ENCODE measurements around the gene DOCK1.
A peak's percentile ranks its signal among the peaks of the same experiment; 100 is the strongest.

The DOCK1 gene

DNA sequence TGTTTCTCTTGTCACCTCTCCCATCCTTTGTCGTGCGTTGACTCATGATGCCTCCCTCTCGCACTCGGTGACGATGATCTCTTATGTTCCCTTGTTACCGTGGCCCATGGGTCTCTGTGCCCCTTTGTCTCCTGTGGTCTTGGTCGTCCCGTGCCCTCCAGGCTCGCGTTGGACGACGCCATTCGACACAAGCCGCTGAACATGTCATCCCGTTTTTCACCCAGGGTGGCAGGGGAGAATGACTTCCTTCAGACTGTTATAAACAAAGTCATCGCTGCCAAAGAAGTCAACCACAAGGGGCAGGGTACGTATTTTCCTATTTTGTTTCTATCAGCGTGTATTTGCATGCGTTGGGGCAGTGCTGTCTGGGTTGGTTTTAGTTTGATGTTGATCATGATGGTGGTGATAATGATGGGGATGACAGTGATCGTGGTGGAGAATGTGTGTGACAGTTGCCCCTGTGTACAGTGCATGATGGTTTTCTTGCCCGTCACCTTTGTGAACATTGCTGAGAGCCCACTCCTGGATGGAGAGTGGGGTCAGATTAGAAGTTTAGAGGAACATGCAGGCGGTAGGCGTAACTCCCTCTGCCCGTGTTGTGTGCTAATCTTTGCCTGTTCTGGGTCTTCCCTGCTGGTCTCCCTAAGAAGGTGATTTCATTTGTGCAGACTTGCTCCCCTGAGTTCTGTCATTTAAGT lies 107.0 kb downstream of the DOCK1 start:
- DNase-seq (ENCODE audit: low read depth) = no peak

DNA sequence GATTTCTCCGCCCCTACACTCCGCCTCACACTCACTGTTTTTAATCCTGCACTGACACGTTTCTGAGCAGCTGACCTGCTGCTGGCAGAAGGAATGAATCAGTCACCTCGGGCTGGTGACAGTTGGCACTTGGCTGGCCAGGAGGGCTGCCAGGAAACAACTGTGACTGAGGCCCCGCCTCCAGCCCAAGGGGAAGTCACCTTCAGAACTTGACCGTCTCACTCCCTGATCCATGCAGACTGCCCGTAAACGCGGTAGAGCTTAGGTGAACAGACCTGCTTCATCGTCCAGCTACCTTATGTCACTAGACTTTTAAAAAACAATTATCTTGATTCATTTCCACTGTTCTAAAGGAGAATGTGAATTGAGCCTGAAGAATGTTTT lies 107.5 kb downstream of the DOCK1 start:
- no peak for DNase-seq (ENCODE audit: low read depth)

DNA sequence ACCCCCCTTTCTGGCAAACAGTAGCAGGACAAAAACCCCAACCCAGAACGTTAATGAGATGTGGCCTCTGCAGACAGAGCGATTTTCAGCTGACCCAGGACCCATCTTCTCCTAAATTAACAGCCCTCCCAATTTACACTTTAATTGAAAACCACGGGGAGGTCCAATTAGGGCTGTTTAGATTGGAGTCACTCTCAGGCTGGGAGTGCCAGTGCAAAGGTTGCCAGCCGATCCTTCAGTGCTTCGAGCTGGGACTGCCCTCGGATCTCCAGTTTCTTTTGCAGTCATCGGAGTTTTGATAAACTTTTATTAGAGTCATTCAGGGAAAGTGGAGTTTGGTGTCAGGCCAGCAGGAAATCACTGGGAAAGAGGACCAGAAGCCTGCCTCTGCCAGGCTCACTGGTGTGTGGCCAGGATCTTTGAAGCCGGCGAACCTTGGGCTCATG lies 108.0 kb downstream of the DOCK1 start:
- DNase-seq (ENCODE audit: low read depth) = no peak

DNA sequence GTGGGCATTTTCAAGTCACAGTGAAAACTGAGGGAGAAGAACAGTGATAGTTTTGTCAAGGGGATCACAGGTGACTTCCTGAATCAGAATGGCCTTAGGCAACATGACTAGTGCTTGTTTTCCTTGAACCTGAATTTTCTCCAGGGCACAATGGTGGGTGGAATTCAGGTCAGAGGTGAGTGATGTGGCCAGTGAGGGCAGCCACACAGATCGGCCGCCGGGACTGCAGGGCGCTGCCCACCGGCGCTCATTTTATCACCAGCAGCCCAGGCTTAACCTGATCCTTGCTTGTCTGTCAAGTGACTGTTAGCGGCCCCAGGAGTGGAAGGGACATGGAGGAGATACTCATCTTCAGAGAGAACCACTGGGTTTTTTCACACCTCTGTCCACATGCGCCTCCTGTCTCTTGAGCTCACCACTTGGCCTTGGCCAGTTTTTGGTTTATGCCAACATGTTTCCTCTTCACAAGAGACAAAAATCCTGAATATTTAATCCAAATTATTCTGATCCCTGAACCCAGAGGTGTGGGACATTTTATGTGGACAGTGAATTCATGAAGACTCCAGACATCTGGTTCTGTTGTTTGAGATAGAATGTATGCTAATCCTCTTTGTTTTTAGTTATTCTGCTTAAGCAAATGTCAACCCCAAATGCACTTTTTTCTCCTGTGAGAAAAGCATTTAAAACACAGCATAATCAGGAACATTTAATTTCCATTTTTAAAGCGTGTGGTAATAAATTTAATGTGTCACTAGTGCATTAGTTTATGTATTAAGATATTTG lies 108.7 kb downstream of the DOCK1 start:
- DNase-seq (ENCODE audit: low read depth) = no peak

DNA sequence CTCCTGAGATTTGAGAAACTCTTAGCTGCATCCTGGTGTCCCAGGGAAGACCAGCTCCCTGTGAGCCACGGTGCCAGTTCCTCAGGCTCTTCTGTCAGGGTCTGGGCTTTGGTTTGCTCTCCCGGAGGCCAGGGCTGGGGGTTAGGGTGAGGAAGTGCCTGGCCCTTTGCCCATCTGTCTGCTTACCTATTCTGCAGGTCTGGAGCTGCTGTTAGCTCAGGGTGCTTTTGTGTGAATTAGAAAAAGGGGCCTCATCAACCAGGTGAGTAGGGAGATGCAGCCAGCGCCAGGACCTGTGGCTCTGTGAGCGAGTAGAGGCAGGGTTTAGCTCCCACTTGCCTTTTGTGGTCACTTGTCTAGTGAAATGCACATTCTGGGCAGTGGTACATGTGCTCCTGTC lies 109.4 kb downstream of the DOCK1 start:
- DNase-seq (ENCODE audit: low read depth) = no peak

DNA sequence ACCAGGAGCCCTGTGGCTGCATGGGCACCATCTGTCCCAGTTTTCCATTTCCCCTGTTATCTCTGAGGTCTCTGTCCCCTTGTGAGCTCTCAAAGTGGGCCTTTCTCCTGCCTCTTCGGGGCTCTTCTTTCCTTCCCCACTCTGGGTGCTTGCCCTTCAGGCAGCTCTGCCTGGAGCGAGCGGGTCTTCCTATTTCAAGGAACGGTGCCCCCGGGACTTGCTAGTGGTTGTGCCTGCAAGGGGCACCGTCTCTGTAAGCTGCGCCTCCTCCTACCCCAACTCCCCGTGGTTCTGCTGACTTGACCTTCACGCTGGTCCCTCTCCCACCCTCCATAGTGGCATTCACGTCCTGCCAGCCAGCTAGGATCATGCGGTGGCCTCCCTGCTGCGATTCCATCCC lies 110.1 kb downstream of the DOCK1 start:
- no peak for DNase-seq (ENCODE audit: low read depth)

DNA sequence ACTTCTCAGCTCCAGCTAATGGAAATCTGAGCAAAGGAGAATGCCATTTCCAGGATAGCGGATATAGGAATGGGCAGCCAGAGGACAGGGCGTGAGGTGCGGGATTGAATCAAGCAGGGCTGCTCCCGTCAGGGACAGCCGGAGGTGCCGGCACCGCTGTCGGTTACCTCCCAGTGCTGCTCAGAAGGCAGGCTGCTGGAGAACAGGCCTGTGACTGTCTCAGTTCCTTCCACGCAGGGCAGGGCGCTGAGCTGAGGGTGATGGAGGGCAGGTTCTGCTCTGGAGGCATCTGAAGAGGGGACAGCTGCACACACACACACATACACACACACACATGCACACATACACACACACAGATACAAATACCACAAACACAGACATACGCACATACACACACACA lies 111.1 kb downstream of the DOCK1 start:
- DNase-seq (ENCODE audit: low read depth) = no peak

DNA sequence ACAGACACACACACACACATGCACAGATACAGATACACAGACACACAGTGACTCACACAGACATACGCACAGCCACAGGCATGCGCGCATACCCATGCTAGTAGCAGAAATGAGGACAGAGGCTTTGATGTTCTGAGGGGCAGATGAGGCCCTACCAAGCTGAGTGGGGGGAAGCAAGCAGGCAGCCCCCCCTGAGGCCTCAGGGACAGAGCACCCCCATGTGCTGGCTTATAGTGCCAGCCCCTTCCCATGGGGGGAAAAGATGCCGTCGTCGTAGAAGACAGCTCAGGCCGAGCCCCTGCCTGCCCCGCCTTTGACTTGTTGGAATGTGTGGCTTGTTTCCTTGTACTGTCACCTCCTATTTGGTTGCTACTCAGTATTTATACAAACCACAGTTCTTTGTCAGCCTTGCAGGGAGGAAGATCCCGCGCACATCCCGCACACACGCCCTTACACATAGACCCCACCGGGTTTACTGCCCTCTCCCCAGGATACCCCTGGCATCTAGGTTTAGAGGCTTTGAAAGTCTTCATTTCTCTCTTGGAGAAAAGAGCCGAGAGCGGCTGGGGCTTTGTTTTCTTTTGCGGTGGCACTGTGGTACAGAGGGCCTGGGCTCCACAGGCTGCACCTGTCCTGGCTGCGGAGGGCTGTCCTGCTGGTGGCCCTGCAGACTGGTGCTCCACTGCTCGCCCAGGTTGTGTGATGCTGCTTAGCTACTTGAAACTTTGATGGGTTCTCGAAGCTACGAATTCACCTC lies 112.5 kb downstream of the DOCK1 start:
- DNase-seq (ENCODE audit: low read depth) = peak; percentile 19

DNA sequence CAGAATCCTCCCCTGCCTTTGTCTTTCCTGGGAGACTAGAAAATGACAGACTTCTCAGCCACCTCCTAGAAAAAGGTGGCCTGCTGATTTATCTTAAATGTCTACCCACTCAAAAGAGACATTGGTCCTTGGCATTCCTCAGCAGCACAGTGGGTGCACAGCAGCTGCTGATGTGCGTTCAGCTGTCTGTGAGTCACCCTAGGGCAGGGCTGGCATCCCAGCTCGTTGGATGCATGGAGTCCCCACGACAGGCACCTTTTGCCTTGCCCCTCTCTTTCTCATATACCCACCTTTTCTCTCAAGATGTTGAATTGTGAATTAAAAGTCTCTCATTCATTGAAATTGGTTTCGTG lies 113.0 kb downstream of the DOCK1 start:
- DNase-seq (ENCODE audit: low read depth) = no peak

DNA sequence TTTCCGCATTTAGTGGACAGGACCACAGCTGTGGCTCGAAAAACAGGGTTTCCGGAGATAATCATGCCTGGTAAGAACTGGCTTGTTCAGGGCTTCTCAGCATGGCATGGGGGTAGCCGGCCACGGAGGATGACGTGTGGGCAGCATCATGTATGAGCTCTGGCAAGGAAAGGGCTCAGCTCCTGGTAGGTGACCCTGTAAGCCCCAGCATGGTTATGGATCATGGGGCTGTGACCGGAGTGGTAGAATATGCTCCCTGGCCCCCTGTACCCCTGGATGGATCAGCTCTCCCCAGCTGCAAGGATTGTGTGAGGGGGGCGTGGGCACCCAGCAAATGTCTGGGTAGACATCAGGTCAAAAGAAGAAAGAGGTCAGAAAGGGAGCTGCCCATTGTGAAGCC lies 113.5 kb downstream of the DOCK1 start:
- DNase-seq (ENCODE audit: low read depth) = no peak

DNA sequence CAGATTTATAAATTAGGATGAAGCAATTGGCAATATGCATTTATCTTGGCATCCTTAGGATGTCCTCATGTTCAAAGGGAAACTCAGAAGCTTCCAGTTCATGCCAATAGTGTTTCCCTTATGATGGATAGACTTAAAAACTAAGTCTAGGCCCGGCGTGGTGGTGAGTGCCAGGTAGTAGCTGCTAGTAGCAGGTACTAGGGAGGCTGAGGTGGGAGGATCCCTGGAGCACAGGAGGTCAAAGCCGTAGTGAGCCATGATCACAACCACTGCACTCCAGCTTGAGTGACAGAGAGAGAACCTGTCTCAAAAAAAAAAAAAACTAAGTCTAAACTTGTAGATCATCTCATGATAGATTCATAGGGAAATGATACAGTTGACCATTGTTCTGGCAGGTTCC lies 115.0 kb downstream of the DOCK1 start:
- no peak for DNase-seq (ENCODE audit: low read depth)

DNA sequence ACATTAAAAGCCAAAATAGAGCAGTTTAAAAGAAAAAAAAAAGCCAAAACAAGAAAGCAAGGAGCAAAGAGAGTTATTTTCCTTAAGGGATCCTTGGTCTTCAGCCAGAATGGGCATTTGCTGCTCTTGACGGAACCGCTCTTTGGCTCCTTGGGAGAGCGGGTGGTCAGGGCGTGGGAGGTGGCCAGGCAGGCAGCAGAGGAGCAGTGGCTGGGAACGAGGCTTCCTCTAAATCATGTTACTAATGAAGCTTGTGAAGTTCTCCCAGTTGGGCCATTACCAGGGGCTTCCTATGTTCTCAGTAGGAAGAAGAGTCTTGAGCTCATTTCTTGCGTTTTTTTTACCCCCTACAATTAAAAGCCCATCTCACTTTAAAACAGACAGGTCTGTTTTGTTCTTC lies 116.6 kb downstream of the DOCK1 start:
- no peak for DNase-seq (ENCODE audit: low read depth)

DNA sequence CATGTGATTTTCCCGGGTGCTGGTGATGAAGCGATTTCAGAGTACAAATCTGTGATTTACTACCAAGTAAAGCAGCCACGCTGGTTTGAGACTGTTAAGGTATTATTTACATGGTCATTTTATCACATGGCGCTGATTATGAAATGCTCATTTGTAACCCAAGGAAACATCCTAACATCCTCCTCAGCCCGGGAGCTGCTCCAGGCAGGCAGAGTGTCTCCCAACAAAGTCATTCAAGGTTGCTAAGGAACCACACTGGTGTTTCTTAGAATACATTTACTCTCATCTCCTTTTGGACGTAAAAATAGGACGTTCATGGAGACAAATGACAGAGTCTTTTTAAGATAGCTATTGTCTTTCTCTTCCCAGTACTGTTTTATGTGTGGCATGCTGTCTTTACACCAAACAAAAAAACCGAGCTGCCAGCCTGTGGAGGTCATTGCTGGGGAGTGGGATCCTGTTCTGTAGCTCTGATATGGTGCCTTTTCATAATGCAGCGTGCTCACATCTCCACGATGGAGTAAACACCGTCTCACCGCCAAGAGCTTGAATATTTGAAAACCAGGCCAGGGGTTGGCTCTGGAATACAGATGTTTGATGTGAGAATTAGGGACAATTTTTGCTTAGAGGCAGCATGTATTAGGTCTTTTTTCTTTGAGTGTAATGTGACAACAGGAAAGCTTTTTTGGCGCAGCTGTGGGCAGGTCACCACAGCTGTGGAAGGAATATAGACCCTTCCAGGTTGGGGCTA lies 119.6 kb downstream of the DOCK1 start:
- DNase-seq (ENCODE audit: low read depth) = peak; percentile 24

DNA sequence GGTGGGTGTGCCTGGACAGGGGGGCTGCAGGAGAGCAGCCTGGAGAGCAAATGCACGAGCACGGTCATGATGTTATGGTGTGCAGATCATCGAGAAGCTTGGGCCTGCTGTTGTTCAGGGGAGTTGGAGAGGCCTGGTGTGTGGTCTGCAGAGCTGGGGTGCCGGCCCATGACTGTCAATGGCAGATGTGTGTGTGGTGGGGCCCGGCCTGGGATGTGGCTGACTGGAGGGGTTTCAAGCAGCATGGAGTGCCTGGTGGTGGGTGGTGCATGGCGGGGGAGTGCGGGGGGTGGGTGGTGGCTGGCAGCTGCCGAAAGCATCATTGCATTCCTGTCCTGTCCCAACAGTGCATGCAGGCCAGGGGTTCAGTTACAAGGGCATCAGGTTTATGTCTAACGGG lies 122.6 kb downstream of the DOCK1 start:
- DNase-seq (ENCODE audit: low read depth) = no peak

DNA sequence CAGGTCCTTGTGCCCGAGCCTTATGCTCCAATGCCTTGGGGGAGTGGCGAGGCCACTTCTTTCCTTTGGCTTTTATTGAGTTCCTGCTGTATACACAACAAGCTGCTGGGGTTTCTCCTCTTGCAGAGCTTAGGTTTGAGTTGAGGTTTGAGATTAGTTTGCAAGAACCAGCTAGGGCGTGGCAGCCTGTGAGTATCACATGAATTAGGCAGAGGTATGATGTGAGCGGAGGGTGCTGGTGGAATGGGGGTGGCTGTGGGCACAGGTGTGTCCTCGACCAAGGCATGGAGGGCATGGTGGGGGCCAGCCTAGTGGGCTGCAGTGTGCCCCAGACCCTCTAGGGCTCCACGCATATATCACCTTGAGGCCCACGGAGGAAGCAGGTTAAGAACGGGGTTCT lies 123.3 kb downstream of the DOCK1 start:
- no peak for DNase-seq (ENCODE audit: low read depth)

DNA sequence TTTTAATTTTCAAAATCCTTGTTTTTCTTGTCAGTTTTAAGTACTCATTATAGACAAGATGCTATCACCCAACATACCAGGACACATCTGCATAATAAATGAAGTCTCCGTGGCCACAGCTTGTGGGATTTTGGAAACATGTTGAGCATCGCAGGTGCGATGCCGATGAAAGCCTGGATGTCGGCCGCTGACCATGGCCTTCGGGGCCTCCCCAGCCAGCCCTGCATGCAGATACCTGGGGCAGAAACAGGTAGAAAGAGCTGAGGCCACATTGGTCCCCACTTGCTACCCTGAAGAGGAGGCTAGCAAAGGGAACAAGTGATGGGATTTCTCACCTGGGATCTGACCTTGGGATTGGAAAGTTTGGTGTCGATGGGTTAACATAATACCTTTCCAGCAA lies 123.8 kb downstream of the DOCK1 start:
- DNase-seq (ENCODE audit: low read depth) = no peak

DNA sequence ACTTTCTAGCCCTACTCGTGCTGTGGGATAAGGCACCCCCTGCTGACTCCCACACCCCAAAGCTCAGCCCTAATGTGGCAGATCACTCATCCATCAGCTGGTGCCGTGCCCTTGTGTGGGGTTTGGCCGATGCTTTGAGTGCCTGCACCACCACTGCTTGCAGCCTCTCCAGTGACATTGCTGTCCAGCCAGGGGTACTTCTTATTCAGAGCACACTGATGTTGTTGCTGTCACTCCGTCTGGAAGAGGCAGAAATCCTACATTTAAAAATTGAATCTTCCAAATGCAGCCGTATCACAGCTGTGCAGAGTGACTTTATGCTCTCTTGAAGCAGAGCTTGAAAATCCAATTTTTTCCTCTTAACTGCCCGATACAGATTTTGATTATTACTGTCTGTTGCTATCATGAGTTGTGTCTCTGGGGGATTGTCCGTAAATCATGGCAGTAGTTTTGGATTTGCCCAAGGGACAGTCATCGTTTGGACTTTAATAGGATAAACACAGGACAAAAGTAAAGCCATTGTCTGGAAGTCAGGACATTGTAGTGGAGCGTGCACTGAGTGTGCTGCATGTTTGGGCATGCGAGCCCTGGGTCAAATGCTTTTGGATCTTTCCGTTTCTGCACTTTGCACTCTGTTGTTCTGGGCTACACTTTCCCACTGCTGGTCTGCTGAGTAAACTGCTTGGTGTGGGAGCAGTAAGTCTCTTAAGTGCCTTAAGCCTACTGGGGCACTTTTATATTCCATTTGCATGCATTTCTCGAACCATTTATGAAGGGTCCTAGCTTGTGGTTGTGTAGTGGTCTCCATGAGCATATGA lies 128.2 kb downstream of the DOCK1 start:
- DNase-seq (ENCODE audit: low read depth) = no peak

DNA sequence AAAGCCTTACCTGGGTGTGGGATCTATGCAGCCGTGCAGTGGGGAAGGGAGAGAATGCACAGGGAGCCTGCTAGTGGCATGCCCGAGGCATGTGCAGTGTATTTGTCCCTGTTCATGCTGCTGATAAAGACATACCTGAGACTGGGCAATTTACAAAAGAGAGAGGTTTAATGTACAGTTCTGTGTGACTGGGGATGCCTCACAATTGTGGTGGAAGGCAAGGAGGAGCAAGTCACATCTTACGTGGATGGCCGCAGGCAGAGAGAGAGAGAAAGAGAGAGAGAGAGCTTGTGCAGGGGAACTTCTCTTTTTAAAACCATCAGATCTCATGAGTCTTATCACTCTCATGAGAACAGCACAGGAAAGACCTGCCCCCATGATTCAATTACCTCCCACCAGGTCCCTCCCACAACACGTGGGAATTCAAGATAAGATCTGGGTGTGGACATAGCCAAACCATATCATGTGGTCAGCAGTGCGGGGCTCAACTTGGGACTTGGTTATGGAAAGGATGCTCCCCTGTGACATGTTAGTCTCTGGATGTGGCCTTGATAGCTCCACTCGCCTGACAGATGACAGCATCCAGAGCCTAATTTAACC lies 128.9 kb downstream of the DOCK1 start:
- no peak for DNase-seq (ENCODE audit: low read depth)

DNA sequence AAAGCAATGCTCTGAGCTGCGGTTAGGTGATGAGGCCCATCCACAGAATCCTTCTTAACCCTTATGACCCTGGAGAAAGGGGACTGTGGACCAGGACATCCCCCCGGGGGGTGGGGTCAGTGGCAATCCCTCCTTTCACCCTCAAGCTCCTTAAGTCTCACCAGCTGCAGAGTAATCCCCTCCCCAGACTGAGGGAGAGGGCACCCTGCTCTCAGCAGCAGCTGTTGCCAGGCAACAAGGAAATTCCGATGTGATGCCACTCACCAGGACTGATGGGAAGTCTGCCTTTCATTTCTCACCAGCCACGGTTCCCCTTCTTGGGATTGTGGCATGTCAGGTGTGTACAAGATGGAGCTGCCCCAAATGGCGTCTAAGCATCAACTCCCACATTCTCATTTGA lies 129.6 kb downstream of the DOCK1 start:
- no peak for DNase-seq (ENCODE audit: low read depth)

DNA sequence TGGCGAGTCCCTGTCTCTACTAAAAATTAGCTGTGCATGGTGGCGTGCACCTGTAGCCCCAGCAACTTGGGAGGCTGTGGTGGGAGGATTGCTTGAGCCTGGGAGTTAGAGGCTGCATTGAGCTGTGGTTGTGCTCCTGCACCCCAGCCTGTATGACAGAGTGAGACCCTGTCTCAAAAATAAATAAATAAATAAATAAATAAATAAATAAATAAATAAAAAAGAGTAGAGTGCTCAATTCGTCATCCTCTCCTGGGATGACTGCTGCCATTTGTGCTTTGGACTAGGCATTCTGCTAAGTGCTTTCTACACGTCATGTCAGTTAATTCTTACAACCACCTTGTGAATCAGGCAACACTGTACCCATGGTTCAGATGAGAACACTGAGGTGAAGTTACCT lies 130.6 kb downstream of the DOCK1 start:
- DNase-seq (ENCODE audit: low read depth) = no peak

DNA sequence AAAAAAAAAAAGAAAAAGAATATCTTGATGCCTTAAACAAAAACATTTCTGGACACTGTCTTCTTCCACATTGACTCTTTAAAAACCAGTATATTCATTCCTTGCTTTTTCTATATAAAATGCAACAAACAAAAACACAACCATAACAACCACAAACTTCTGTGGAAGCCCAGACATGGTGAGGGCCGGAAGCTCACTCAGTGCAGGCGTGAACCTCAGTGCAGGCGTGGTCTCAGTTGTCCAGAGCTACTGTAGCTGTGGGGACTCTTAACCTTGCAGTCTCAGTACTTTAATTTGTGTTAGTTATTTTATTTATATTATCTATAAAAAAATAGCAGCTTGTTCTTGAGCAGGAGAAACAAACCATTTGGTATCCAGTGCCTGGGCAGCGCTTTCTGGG lies 131.8 kb downstream of the DOCK1 start:
- no peak for DNase-seq (ENCODE audit: low read depth)

All from amniotic epithelial cell (primary cell).